Measurements from ENCODE around the gene PEPD. TPM values are rescaled to one million over a fixed set of nuclear protein-coding genes. Genes with fewer than 3 reads are reported as not detected.

PEPD gene
- total RNA-seq, 1 donor = 87.9 TPM

DNA sequence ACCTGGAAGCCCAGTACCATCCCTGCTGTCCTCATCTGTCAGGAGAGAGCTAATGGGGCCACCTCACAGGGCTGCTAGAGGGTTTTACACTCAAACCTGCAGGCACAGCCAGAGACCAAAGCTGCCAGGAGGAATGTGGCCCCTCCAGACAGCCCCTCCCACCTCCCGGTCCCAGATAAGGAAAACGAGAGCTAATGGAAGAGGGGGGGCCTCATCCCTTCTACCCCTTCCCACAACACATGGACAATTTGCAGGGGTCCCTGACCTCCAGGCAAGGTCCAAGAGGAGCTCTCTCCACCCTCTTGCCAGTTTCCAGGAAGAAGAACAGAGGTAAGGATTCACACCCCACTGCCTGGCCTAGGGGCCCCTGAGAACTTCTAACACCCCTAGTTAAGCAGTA is 1.6 kb upstream of the PEPD start:
- Histone ChIP-seq H2AFZ (ENCODE audit: low read length) (no peak overlapping the region), H3K9me3 (ENCODE audit: low read depth, low read length) (no peaks in the 10 kb centered on the region), H3K79me2 (ENCODE audit: insufficient read depth, low read length) (peaks cover 29% of the 10 kb centered on the region), H4K20me1 (ENCODE audit: insufficient read depth, low read length) (peaks cover 6% of the 10 kb centered on the region), H3K36me3 (ENCODE audit: insufficient read depth, low read length) (no peaks in the 10 kb centered on the region), H3K27me3 (ENCODE audit: insufficient read depth, low read length) (peaks cover 12% of the 10 kb centered on the region), H3K4me2 (ENCODE audit: insufficient read depth, low read length) (no peak overlapping the region), H3K4me1 (ENCODE audit: insufficient read depth, low read length) (peaks cover 8% of the 10 kb centered on the region), H3K4me3 (ENCODE audit: insufficient read depth, low read length) (no peak overlapping the region), H3K27ac (ENCODE audit: low read depth, low read length) (no peak overlapping the region)
- TF ChIP-seq CTCF (IDR thresholded peaks at IDR 0.05; ENCODE audit: extremely low read depth, low read depth, low read length) = no peak
- DNase-seq (ENCODE audit: insufficient read length, low spot score, missing footprints) = no peak

GRCh38 chr19:33522371-33522662 is 726 bp upstream of the PEPD start:
- Histone ChIP-seq H3K36me3 (ENCODE audit: insufficient read depth, low read length) (no peaks in the 10 kb centered on the region), H3K27ac (ENCODE audit: low read depth, low read length) (no peak overlapping the region), H3K27me3 (ENCODE audit: insufficient read depth, low read length) (peaks cover 12% of the 10 kb centered on the region), H4K20me1 (ENCODE audit: insufficient read depth, low read length) (peaks cover 10% of the 10 kb centered on the region), H3K4me2 (ENCODE audit: insufficient read depth, low read length) (peak overlapping the region; percentile 90), H3K79me2 (ENCODE audit: insufficient read depth, low read length) (peaks cover 35% of the 10 kb centered on the region), H3K4me1 (ENCODE audit: insufficient read depth, low read length) (peaks cover 8% of the 10 kb centered on the region), H2AFZ (ENCODE audit: low read length) (peak overlapping the region; percentile 94), H3K4me3 (ENCODE audit: insufficient read depth, low read length) (peak overlapping the region; percentile 90), H3K9me3 (ENCODE audit: low read depth, low read length) (no peaks in the 10 kb centered on the region)
- peak; percentile 72 for DNase-seq (ENCODE audit: insufficient read length, low spot score, missing footprints)
- TF ChIP-seq CTCF (IDR thresholded peaks at IDR 0.05; ENCODE audit: extremely low read depth, low read depth, low read length) = no peak

DNA sequence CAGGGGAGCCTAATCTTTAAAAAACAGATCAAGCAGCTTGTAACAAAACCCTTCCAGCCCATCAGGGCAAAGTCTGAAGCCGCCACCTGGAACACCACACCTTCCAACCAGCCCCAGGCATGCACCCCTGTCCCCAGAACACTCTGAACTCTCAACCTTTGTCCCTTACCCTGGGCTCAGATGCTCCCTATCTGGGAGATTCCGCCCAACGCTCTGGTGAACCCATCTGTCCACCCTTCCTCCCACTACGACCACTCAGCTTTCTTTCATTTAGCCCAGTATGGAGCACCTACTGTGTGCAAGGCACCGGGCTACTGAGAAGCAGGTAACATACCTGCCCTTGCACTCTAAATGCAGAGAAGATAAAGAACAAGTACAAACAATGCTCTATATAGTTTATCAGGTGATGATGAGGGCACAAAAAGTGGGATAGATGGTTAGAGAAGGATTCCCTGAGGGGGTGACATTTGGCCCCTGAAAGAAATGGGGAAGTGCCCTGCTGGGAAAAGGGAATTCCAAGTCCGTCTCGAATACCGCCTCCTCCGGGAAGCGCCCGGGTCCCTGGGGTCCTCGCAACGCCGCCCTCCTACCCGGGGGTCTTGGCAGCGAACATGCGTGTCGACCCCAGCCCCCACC is 629 bp downstream of the PEPD start:
- peak overlapping the region; percentile 90 for H3K4me3 ChIP-seq (ENCODE audit: insufficient read depth, low read length)
- H3K27me3 ChIP-seq (ENCODE audit: insufficient read depth, low read length) = peaks cover 6% of the 10 kb centered on the region
- H3K9me3 ChIP-seq (ENCODE audit: low read depth, low read length) = no peaks in the 10 kb centered on the region
- H3K4me2 ChIP-seq (ENCODE audit: insufficient read depth, low read length) = peak overlapping the region; percentile 91
- TF ChIP-seq CTCF (IDR thresholded peaks at IDR 0.05; ENCODE audit: extremely low read depth, low read depth, low read length) = no peak
- H3K27ac ChIP-seq (ENCODE audit: low read depth, low read length) = peak overlapping the region; percentile 58
- peaks cover 17% of the 10 kb centered on the region for H4K20me1 ChIP-seq (ENCODE audit: insufficient read depth, low read length)
- H3K4me1 ChIP-seq (ENCODE audit: insufficient read depth, low read length) = peaks cover 8% of the 10 kb centered on the region
- H3K36me3 ChIP-seq (ENCODE audit: insufficient read depth, low read length) = no peaks in the 10 kb centered on the region
- peak overlapping the region; percentile 89 for H2AFZ ChIP-seq (ENCODE audit: low read length)
- no peak for DNase-seq (ENCODE audit: insufficient read length, low spot score, missing footprints)
- H3K79me2 ChIP-seq (ENCODE audit: insufficient read depth, low read length) = peaks cover 48% of the 10 kb centered on the region

- Histone ChIP-seq H4K20me1 (ENCODE audit: insufficient read depth, low read length) (peaks cover 25% of the 10 kb centered on the region), H3K36me3 (ENCODE audit: insufficient read depth, low read length) (no peaks in the 10 kb centered on the region), H3K27ac (ENCODE audit: low read depth, low read length) (no peak overlapping the region), H3K27me3 (ENCODE audit: insufficient read depth, low read length) (peaks cover 3% of the 10 kb centered on the region), H3K4me3 (ENCODE audit: insufficient read depth, low read length) (no peak overlapping the region), H2AFZ (ENCODE audit: low read length) (no peak overlapping the region), H3K9me3 (ENCODE audit: low read depth, low read length) (no peaks in the 10 kb centered on the region), H3K4me1 (ENCODE audit: insufficient read depth, low read length) (peaks cover 8% of the 10 kb centered on the region), H3K79me2 (ENCODE audit: insufficient read depth, low read length) (peaks cover 57% of the 10 kb centered on the region), H3K4me2 (ENCODE audit: insufficient read depth, low read length) (peak overlapping the region; percentile 91)
- DNase-seq (ENCODE audit: insufficient read length, low spot score, missing footprints) = peak; percentile 63
- no peak for TF ChIP-seq CTCF (IDR thresholded peaks at IDR 0.05; ENCODE audit: extremely low read depth, low read depth, low read length)
Observed at GRCh38 chr19:33520048-33520643, 1.4 kb downstream of the PEPD start.

Measured in osteoblast (primary cell).